ENCODE results near the gene CXCR3.

GRCh38 chrX:71640002-71640401 lies 21.7 kb upstream of the CXCR3 start:
- TF ChIP-seq CTCF (IDR thresholded peaks at IDR 0.05; ENCODE audit: low read depth, low read length, poor library complexity, severe bottlenecking), result no peak
- TF ChIP-seq EZH2phosphoT487 (IDR thresholded peaks at IDR 0.05; ENCODE audit: borderline replicate concordance, low read length), result no peak
